Amygdala (tissue), 56 donors: ENCODE measurements around the gene XYLT1.

Source experiments
- DNase-seq, 56 donors: peaks; one replicate each; lab custom pipeline; 2025; lab: John Stamatoyannopoulos, UW

The XYLT1 gene

DNA sequence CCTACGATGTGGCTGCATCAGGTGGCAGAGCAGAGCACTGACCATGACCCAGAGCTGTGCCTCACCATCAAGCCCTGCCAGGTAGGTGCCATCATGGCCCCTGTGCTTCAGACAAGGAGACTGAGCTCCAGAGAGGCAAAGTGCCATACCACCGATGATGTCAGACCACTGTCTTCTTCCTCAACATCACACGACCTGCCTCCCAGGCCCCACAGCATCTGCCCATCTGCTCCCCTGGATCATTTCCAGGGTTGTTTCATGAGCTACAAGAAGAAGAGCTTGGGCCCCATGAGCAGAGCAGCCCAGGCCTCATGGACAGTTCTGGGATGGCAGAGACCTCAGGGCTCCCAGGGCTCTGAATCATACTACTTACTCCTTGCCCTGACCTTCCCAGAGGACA is 9.9 kb downstream of the XYLT1 start:
- DNase-seq: peak in 1 of 56 donors; percentile 21

DNA sequence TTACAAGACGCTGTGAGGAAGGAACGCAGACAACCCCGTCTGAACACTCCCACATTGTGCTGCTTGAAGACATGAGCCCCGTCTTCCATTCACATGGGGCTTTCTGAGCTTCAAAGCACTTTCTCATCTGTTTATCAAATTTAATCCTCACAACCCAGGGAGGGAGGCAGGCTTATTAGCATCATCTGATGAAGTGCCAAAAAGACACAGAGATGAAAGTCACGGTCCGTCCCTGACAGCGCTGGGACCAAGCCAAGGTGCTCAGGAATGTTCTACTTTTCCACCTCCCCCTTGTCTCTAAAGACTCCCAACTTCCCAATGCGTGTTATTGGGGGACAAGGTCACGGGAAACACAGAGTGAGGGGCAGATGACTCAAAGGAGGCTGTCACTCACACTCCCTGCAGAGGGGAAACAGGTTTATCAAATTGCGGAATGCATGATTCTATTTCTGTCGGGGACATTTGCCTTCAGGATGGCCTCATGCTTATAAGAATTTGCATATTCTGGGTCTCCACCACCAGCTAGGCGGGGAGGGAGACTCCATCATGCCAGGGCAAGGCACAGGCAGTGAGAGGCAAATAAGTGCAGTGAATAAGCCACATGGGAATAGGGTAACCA is 10.7 kb downstream of the XYLT1 start:
- no peak for DNase-seq

DNA sequence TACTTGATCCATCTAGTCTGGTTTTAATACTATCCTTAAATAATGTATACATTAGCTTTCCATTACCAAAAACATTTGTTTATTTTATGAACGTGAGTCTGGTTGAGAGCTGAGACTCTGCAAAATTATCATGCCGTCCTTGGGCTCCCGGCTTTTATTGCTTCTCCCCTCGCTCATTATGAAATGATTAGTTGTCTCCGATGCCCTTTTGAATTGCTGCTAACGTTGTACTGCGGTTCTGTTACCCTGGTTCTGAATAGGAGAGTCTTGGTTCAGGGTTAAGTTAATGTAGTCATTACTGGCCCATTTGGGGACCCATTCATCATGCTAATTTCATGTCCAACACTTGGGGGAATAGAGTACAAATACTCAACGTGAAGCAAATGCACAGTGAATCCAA is 12.8 kb downstream of the XYLT1 start:
- no peak for DNase-seq

DNA sequence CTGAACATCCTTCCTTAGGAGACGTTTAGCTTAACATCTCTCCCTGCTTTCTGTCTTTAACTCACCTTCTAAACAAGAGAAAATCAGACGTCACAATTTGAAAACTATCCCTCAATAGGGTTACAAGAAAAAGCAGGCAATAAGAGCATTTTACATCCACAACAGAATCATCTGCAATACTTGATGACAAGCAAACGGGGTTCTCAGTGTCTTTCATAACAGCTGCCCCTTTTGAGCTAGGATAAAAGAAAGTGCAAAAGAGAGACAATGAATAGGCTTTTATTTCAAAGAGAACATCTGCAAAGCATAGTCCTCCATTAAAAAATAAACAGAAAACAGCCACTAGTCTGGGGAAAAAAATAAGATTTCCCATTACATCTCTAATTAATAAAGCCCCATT is 13.2 kb downstream of the XYLT1 start:
- DNase-seq: no peak

DNA sequence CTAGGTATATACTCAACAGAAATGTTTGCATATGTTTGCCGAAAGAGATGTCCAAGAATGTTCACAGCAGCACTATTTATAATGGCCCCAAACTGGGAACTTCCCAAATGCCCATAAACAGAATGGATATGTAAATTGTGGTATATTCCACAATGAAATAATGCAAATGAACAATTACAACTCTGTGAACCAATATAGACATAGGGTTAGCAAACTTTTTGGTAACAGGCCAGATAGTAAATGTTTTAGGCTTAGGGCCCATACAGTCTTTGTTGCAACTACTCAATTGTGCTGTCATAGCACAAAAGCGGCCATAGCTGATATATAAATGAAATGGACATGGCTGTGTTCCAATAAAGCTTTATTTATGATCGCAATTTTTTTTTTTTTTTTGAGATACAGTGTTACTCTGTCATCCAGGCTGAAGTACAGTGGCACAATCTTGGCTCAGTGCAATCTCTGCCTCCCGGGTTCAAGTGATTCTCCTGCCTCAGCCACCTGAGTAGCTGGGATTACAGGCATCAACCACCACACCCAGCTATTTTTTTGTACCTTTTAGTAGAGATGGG is 16.5 kb downstream of the XYLT1 start:
- no peak for DNase-seq

DNA sequence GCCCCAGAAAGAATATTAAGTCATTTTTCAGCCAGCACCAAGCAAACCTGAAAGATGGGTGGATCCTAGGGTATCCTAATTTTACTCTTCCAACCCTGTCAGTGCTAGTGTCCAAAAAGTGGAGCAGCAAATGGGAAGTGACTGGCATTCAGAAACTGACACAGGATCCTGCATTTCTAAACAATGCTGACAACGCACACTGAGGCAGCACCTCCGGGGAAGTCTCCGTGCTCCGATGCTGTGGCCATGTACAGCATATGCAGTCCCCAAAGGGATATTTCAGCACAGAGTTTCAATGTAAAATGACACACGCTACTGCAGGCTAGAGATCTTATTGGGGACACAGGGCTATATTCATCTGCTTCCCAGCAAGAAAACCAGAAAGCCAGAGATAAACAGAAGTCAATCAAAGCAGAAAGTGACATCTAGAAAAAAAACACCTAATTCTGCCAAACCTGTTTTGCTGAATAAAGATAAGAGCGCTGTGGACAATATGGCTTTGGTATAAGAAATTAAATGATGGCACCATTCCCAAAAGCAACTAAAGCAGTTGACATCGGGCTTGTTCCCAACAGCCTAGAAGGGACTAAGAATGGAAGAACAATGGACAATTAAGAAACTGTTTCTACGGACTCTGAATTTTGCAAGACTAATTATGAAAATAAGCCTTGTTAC is 17.3 kb downstream of the XYLT1 start:
- peak in 4 of 56 donors; percentile 5 to 19 (median 9) for DNase-seq

DNA sequence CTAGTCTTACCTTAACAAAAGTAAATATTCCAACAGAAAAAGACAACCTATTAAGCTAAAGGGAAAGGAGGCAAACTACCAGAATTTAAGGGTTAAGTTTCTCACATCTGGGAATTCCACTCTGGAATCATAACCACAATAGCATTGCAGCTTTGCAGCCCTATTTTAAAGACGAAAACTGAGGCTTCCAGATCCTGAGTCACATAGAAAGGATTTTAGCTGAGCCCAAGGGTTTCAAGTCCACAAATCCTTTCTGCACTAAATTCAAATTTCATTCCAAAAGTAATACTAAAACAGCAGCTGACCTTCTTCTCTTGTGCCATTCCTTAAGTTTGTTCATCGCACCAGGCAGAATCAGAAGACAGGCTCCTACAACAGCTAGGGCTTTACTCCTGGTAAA is 17.8 kb downstream of the XYLT1 start:
- no peak for DNase-seq

DNA sequence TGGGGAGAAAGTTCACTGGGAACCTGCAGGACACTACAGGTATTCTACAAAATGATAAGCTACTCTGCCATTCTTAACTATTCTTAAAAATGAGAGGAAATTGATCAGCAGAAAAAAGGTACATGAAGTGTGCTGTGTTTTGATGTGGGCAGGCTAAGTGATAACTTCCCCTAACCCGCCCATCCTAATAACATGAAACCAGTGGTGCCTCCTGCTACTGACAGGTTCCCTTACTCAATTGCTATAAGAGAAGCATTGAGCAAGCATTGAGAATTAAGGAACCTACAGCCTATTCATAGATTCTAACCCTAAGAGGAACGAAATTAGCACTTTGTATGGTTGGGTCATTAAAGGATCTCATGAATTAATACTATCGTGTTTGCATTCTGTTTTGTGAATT is 18.9 kb downstream of the XYLT1 start:
- DNase-seq: no peak

DNA sequence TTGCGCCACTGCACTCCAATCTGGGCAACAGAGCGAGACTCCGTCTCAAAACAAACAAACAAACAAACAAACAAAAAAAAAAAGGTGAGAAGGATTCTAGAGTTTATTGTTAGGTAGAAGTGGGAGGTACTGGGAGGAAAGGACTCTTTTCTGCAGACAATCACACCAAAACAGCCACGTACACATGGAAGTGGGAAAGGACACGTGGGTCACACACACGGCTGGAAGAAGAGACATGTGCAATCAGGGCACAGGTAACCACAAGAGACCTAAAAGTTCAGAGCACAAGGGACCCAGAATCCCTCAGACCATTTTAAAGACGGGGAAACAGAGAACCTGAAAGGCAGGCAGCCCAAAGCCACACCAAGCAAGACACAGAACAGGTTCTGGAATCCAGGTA is 20.5 kb downstream of the XYLT1 start:
- no peak for DNase-seq

DNA sequence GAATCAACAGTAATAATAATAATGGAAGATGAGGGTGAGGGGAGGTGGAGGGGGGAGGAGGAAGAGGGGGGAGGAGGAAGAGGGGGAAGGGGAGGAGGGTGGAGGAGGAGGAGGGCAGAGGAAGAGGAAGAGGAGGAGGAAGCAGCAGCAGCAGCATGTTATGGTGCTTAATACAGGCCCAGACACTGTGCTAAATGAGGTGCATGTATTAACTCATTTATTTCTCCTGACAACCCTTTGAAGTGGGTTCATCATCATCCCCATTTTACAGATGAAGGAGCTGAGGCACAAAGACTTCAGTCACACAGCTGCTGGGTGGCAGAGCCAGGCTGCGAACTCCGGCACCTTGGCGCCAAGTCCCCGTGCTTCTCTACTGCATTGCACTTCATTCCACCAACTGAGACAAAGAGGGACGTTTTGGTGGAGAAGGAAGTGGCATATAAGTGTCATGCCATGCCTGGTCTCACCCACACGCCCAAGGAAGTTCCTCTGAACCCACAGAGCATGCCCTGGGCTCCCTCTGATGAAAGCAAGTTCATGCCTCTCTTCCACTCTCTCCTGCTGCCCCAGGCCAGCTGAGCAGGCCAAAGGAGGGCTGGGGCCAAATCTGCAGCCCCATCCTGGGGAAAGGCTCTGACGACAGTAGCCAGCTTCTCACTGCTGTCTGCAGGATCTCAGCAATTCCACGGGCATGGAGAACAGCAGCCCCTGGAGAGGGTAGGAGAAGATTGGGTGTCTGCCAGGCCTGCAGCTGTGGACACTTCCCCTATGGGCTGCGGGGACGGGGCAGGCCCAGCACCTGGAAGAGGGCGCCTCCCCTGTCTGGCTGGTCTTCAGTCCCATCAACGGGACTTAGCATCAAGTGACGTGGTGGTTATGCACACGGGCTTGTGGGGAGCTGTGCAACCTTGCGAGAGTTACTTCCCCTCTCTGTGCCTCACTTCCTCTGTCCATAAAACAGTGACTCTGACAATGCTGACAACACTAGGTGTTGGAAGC is 21.8 kb downstream of the XYLT1 start:
- peak in 8 of 56 donors; percentile 3 to 29 (median 26) for DNase-seq

DNA sequence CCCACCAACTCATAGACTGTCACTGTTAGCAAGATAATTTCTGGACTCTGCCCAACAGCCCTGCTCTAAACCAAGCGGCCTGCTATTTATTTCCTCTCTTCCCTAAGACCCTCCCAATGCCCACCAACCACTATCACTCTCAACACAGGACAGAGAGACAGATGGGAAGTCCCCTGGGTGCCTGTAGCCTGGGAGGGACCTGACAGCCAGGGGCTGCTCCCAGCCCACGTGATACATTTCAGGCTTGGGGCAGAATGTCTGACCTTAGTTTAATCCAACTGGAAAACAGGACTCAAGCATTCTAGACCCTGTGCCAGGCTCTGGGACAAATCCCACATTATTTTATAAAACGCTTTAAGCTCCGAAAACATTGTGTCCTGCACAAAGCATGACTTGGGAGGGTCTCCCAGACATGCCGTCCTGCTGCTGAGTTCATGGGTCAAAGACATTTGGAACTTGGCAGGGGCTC is 23.6 kb downstream of the XYLT1 start:
- DNase-seq: no peak

DNA sequence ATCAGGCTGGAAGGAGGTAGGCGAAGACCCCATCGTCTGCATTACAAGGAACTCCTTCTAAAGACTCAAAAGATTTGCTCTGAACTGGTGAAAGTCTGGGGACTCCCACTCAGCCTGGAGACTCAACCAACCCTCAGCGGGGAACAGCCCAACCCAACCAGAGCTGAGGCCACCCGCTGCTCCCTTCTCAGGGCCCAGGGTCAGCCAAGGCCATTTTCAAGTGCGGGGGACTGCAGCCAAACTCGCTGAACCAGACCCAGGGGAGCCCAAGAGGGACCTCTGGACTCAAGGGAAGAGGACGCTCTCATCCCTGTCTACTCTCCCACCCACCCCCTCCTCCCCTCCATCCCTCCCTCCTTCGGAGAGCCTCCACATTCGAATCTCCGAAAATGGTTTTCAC is 24.1 kb downstream of the XYLT1 start:
- no peak for DNase-seq

DNA sequence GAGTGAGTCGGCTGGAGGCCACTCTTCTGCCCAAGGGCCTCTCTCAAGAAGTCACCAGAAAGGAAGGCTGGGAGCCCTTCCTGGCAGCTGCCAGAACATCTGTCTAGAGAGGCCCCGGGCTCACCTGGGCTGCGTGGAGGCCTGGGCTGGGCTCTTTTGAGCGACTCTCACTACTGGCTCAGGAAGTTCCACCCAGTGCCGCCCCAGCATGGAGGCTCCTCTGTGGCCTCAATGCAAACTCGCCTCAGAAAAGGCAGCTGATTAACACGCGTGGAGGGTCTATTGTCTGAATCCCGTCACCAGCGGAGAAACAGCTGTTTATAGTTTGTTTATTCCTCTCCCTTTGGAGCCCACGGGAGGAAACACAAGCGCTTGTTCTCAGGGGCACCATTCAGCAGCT is 25.3 kb downstream of the XYLT1 start:
- DNase-seq: no peak

DNA sequence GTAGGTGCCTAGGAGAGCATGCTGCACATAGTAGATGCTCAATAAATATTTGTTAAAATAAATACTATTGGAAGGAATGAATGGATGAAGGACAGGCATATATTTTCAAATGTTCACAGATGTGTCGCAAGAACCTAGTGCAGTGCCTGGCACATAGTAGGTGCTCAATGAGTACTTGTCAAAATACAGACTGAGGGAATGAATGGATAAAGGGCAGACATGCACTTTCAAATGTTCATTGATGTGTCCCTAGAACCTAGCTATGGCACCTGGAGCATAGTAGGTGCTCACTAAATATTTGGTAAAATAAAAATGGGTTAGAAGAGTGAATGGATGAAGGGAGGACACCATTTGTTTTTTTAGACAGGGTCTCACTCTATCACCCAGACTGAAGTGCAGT is 26.1 kb downstream of the XYLT1 start:
- DNase-seq: no peak

DNA sequence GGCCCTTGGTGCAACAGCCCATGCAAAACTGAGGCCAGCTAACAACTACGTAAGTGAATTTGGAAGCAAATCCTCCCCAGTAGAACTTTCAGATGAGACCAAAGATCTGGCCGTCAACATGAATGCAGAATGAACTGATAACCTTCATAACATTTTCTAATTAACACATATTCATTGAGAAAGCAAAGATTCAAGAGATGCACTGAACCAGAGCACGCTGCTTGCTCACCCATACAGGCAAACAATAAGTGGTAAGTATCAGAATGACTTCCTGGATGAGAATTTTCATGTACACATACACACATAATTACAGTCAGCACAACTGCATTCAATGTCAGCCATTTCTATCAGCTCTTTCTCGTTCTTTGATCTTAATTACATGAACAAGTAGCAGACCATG is 30.6 kb downstream of the XYLT1 start:
- DNase-seq: no peak

DNA sequence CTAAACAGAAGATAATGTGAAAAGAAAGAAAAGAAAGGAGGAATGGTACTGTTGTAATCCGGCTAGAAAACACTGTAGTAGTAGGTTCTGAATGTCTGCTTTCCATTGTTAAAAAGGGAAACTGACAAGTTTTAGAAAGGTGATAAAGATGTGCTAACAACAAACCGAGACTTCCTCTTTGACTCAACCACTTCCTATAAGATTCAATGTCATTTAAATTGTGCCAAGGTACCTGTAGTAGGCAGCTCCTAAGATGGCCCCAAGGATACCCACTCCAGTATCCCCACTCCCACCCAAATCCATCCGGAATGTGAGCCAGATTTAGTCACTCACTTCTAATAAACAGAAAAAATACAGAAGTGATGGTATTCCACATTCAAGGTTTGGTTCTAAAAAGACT is 31.2 kb downstream of the XYLT1 start:
- no peak for DNase-seq

DNA sequence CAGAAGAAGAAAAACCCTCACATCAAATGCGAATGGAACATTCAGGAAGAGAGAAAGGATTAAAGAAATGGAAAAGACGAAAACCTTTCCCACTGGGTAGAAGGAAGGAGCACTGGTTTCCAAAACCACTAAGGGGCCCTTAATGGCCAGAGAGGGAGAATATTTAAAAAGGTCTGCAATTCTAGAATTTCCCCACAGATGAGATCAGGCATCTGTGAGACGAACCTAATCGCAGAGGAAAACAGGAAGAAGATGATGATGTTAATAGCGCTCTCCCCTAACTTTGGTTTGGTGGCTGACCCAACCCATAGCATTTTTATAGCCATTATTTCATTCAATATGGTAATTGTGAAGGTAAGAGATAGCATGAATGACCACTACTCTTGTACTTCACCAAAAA is 32.8 kb downstream of the XYLT1 start:
- no peak for DNase-seq

DNA sequence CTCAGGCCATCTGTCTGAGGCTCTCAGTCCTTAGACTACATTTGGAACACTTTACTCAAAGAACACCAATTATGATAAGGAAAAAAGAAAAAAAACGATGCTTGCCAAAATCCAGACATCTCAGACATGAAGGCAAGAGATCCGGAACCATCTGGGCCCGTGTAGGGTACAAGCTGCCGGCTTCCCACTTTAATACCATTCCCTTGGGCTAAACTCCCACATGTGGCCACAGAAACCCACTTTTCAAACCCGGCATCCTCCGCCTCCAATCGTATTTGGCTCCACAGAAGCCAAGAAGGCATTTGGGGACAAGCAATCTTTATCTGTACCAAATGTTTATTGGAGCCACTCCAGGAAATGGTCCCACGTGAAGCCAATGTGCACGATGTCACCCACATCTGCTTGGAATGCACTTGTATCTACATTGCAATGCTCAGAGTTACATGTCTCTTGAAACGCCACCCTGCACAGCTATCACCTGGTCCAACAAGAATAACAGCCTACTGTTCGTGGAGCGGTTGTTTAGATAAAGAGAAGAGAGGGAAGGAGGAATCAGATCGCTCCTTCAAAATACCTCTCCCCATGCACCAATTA is 33.5 kb downstream of the XYLT1 start:
- peak in 13 of 56 donors; percentile 7 to 50 (median 20) for DNase-seq

DNA sequence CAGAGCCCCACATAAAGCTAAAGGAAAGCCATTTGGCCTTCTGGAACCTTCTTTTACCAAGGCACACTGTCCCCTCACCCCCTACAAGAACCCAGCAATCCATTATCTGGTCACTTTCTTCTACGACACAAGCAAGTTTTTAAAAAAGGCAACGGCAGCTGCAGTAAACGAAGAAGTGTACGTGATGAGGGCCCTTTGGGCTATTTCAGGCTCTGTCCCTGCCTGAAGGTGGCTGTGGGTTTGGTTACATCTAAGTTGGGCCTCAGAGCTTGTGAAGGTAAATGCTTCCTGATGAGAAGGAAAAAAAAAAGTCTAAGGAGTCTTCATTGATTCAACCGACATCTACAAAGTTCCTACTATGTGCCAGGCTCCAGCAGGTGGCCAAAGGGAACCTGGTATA is 35.4 kb downstream of the XYLT1 start:
- no peak for DNase-seq
